Fibroblast of lung (primary cell): ENCODE data around the gene CYB561A3.

Experiments used
- CTCF ChIP-seq, 2 donors: IDR thresholded peaks in 1 of 2; conservative IDR thresholded peaks in 1 of 2; 1 replicate in 1 of 2; 2 replicates in 1 of 2; pipeline ENCODE4 v1.5.1; 2011 to 2012; ENCODE audit warnings: low read length in 2 of 2, control low read depth in 1 of 2, inconsistent platforms in 1 of 2, low read depth in 1 of 2, mild to moderate bottlenecking in 1 of 2
- EZH2 ChIP-seq: IDR thresholded peaks from 2 replicates; pipeline ENCODE4 v1.5.1; 2012; ENCODE audit warnings: low read length, control low read depth, mild to moderate bottlenecking; ENCODE audit errors: missing control alignments

- no peak for TF ChIP-seq CTCF (conservative IDR thresholded peaks at IDR 0.05 in 1 of 2, IDR thresholded peaks at IDR 0.05 in 1 of 2; ENCODE audit: low read depth in 1 of 2, low read length in 2 of 2)
- TF ChIP-seq EZH2 = no peak
Observed at GRCh38 chr11:61337706-61338470, 23.8 kb downstream of the CYB561A3 start.
